Gastrocnemius medialis (tissue), 4 donors: ENCODE measurements around the gene WAPL. TPM values are rescaled to one million over a fixed set of nuclear protein-coding genes. Genes with fewer than 3 reads are reported as not detected.
A peak's percentile ranks its signal among the peaks of the same experiment; 100 is the strongest.

Experiments used
- ATAC-seq, 2 donors: fragments of 150-250 bp; one replicate each; pipeline ENCODE4 v1.9.1; 2016
- DNase-seq, 2 donors: peaks; one replicate each; pipeline ENCODE4 v3.0.0-alpha.2; 2019
- H3K27ac ChIP-seq, 4 donors: fragments of 200-600 bp; sonication (generic); 1 replicate in 1 of 4; 2 replicates in 3 of 4; pipeline ENCODE4 v1.5.1; 2016 to 2018; ENCODE audit warnings: mild to moderate bottlenecking in 2 of 4, moderate library complexity in 1 of 4
- H3K27me3 ChIP-seq, 3 donors: fragments of 200-600 bp; sonication (generic) in 2 of 3; 1 replicate in 1 of 3; 2 replicates in 2 of 3; pipeline versions ENCODE4 v1.5.1 to v1.6.0; 2016 to 2019; ENCODE audit warnings: mild to moderate bottlenecking in 1 of 3, moderate library complexity in 1 of 3
- H3K36me3 ChIP-seq, 2 donors: fragments of 200-600 bp; sonication (generic) in 1 of 2; one replicate each; pipeline ENCODE4 v1.5.1; 2017 to 2018
- H3K4me1 ChIP-seq, 2 donors: fragments of 200-600 bp; sonication (generic) in 1 of 2; one replicate each; pipeline ENCODE4 v1.5.1; 2016 to 2017; ENCODE audit warnings: mild to moderate bottlenecking in 2 of 2
- H3K4me3 ChIP-seq, 4 donors: fragments of 200-600 bp; sonication (generic) in 3 of 4; 1 replicate in 1 of 4; 2 replicates in 3 of 4; pipeline ENCODE4 v1.5.1; 2016 to 2019; ENCODE audit warnings: mild to moderate bottlenecking in 2 of 4
- H3K9me3 ChIP-seq, 3 donors: fragments of 200-600 bp; sonication (generic) in 2 of 3; 1 replicate in 1 of 3; 2 replicates in 2 of 3; pipeline ENCODE4 v1.5.1; 2016 to 2019
- POLR2A ChIP-seq, 2 donors: fragments of 450-650 bp; IDR thresholded peaks; one replicate each; pipeline ENCODE4 v1.6.1; 2017; ENCODE audit warnings: antibody characterized with exemption in 2 of 2, mild to moderate bottlenecking in 2 of 2, moderate library complexity in 2 of 2
- in situ Hi-C, 4 donors: fragments of 200-750 bp; cut with MboI; loops; one replicate each; pipeline versions ENCODE4 v1.15.0 to v1.8.0; 2017; ENCODE audit warnings: low sequenced_read_pairs in 4 of 4
- intact Hi-C: fragments of 100-400 bp; cut with DNase I; formaldehyde crosslinking; loops from one replicate; pipeline ENCODE4 v1.15.1; 2023; ENCODE audit warnings: low total_unique reads
- total RNA-seq, 4 donors: library from RNA; depleted of rRNA; stranded (reverse); fragments of >200 nt; gene quantifications; one replicate each; pipeline versions ENCODE4 v1.1.0 to v1.2.3, GENCODE V29; 2016
- TF ChIP-seq, protein P1 (sequence below), 5 experiments: fragments of 450-650 bp in 3 of 5; fragments of 200-600 bp in 2 of 5; sonication (generic) in 2 of 5; IDR thresholded peaks in 4 of 5; conservative IDR thresholded peaks in 1 of 5; 1 replicate in 4 of 5; 2 replicates in 1 of 5; pipeline ENCODE4 v1.5.1; 2016 to 2019; ENCODE audit warnings: antibody characterized with exemption in 5 of 5, mild to moderate bottlenecking in 3 of 5, moderate library complexity in 3 of 5

WAPL gene
- total RNA-seq, 4 donors from 2014 or later, result 36.9 to 43.4 (median 39.6) TPM

DNA sequence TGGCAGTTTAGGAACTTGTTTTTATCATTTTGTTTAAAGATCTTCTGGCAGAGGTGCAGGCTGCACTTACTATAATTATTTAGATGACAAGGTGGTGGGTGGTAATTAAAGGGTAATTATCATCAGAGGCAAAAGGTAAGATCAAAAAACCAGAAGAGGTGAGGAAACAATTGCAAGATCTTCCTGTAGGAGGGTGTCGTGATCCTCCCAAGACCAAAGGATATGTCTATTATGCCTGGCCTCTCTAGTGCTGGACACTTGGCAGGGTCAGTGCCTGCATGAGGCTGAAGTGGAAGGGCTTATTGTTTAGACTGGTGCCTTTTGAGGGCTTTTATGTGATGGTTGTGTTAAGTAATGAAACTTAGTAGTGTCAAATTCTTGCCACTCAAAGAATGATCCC, 1.8 kb upstream of the WAPL start:
- intact Hi-C loops (loop anchor here (5.0 kb wide), 1 partner anchor 154 kb away; no protein-coding TSS in a partner anchor), in situ Hi-C loops (loop anchor here in 1 of 4 donors (10.0 kb wide), 1 partner anchor 151 kb away; no protein-coding TSS in a partner anchor)
- H3K4me1 ChIP-seq, result peaks cover 42 to 48% of the 10 kb centered on the region in 2 donors

DNA sequence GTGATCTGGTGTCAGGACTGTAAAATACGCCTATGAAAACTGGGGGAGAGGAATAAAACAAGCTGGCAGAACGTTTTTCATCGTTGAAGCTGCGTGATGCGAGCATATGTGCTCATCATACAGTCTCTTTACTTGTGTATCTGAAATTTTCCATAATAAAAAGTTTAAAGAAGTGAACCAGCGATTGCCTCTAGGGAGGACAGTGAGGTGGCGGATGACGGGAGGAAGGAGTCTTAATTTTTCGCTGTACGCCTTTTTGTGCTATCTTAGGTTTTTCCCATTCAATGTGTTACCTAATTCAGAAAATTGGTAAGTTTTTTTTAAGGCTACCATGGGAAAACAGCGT, 891 bp upstream of the WAPL start:
- in situ Hi-C loops, result loop anchor here in 1 of 4 donors (10.0 kb wide), 1 partner anchor 152 kb away; no protein-coding TSS in a partner anchor

More for the DNA sequence above, 1.8 kb upstream of the WAPL start:
- ATAC-seq (no peak), DNase-seq (peak in 1 of 2 donors; percentile 48)
- peak overlapping the region in 1 of 4 donors; percentile 87 for H3K4me3 ChIP-seq
- H3K27me3 ChIP-seq, result no peaks in the 10 kb centered on the region
- TF ChIP-seq POLR2A (IDR thresholded peaks at IDR 0.05), result no peak
- TF ChIP-seq, protein P1, sequence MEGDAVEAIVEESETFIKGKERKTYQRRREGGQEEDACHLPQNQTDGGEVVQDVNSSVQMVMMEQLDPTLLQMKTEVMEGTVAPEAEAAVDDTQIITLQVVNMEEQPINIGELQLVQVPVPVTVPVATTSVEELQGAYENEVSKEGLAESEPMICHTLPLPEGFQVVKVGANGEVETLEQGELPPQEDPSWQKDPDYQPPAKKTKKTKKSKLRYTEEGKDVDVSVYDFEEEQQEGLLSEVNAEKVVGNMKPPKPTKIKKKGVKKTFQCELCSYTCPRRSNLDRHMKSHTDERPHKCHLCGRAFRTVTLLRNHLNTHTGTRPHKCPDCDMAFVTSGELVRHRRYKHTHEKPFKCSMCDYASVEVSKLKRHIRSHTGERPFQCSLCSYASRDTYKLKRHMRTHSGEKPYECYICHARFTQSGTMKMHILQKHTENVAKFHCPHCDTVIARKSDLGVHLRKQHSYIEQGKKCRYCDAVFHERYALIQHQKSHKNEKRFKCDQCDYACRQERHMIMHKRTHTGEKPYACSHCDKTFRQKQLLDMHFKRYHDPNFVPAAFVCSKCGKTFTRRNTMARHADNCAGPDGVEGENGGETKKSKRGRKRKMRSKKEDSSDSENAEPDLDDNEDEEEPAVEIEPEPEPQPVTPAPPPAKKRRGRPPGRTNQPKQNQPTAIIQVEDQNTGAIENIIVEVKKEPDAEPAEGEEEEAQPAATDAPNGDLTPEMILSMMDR (IDR thresholded peaks at IDR 0.05 in 4 of 5, conservative IDR thresholded peaks at IDR 0.05 in 1 of 5), result peak in 3 of 5 experiments; percentile 33 to 59 (median 40)
- H3K27ac ChIP-seq, result peak overlapping the region; percentile 94 to 98 (median 94)
- H3K36me3 ChIP-seq, result no peaks in the 10 kb centered on the region
- no peaks in the 10 kb centered on the region for H3K9me3 ChIP-seq

DNA sequence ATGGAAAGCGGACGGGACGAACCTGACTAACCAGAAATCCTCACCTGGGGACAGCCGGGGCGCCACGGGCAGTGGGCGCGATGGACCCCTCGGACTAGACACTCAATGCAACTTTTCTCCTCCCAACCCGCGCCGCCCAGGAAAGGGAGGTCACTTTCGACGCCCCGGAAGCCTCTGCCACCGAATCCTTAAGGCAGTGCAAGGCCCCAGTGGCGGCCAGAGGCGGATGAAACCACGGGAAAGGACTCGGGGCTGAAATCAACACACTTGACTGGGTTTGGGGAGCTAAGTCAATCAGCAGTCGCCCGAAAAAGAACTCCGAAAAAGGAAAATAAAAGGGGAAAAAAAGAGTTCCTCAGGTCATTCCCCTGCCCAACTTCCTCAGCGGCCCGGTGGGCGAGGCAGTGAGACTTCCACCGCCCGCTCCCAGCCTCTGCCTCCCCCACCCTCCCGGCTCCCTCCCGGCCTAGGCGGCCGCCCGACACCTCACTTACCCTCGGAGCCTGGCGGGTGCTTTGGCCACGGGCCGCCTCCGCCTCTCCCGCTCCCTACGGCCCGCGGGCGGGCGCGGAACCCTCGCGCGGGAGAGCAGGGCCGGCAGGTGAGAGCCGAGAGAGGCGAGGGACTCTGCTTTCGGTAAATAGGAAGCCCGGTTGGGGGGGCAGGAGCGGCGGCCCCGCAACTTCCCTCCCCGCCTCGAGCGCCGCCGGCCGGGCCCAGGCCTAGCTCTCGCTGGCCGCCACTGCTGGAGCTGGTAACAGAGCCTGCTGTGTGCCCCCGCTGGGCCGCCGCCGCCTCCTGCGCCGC, 518 bp downstream of the WAPL start:
- TF ChIP-seq, protein P1 (IDR thresholded peaks at IDR 0.05 in 4 of 5, conservative IDR thresholded peaks at IDR 0.05 in 1 of 5), result peak in 1 of 5 experiments; percentile 6
- TF ChIP-seq POLR2A (IDR thresholded peaks at IDR 0.05), result no peak
- DNase-seq, result peak; percentile 36 to 38
- Histone ChIP-seq H3K27me3 (no peaks in the 10 kb centered on the region), H3K27ac (peak overlapping the region; percentile 94 to 98 (median 94)), H3K9me3 (no peaks in the 10 kb centered on the region), H3K4me1 (peaks cover 58 to 63% of the 10 kb centered on the region in 2 donors), H3K4me3 (peak overlapping the region; percentile 78 to 96 (median 87)), H3K36me3 (peaks cover 0 to 14% of the 10 kb centered on the region in 2 donors)
- ATAC-seq, result peak; percentile 59 to 61
- in situ Hi-C loops, result loop anchor here in 1 of 4 donors (10.0 kb wide), 1 partner anchor 154 kb away; no protein-coding TSS in a partner anchor
- intact Hi-C loops, result loop anchor here (2.0 to 5.0 kb wide), 2 partner anchors 120 to 156 kb away; no protein-coding TSS in a partner anchor

More for the DNA sequence above, 891 bp upstream of the WAPL start:
- intact Hi-C loops, result loop anchor here (1.0 to 5.0 kb wide), 2 partner anchors 63 to 155 kb away; no protein-coding TSS in a partner anchor
- ATAC-seq, result no peak
- H3K27me3 ChIP-seq, result no peaks in the 10 kb centered on the region
- H3K36me3 ChIP-seq, result peaks cover 0 to 7% of the 10 kb centered on the region in 2 donors
- peak overlapping the region; percentile 94 to 98 (median 94) for H3K27ac ChIP-seq
- no peaks in the 10 kb centered on the region for H3K9me3 ChIP-seq
- peak overlapping the region; percentile 78 to 96 (median 87) for H3K4me3 ChIP-seq
- DNase-seq, result no peak
- no peak for TF ChIP-seq POLR2A (IDR thresholded peaks at IDR 0.05)
- TF ChIP-seq, protein P1 (IDR thresholded peaks at IDR 0.05 in 4 of 5, conservative IDR thresholded peaks at IDR 0.05 in 1 of 5), result no peak
- peaks cover 51 to 55% of the 10 kb centered on the region in 2 donors for H3K4me1 ChIP-seq

DNA sequence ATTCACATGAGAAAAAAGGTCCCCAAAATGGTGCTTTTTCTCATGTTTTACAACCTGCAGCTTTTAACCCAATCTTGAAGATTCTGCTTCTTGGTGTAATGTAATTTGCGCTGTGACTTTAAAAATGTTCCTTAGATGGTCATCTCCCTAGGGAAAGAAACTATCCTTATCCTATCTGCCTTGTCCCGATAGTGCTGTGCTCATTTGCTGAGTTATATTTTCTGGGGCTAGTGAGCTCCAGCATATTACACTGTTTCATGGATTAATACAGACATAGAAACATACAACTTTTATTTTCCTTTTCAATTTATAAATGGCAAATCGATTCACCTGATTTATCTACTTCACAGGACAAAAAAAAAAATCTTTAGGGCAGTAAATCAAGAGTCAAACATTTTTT, 2.8 kb downstream of the WAPL start:
- peak overlapping the region in 1 of 4 donors; percentile 41 for H3K27ac ChIP-seq
- ATAC-seq (no peak), DNase-seq (no peak)
- H3K36me3 ChIP-seq, result peaks cover 0 to 27% of the 10 kb centered on the region in 2 donors
- intact Hi-C loops, result no loop called here
- no peak overlapping the region for H3K4me3 ChIP-seq
- H3K4me1 ChIP-seq, result peaks cover 63 to 69% of the 10 kb centered on the region in 2 donors
- in situ Hi-C loops, result no loop called here
- H3K9me3 ChIP-seq, result no peaks in the 10 kb centered on the region
- TF ChIP-seq, protein P1 (IDR thresholded peaks at IDR 0.05 in 4 of 5, conservative IDR thresholded peaks at IDR 0.05 in 1 of 5), result no peak
- TF ChIP-seq POLR2A (IDR thresholded peaks at IDR 0.05), result no peak
- no peaks in the 10 kb centered on the region for H3K27me3 ChIP-seq
